Upper lobe of left lung (tissue), 4 donors: ENCODE results near the gene LIN7B.
A peak's percentile ranks its signal among the peaks of the same experiment; 100 is the strongest.

ENCODE experiments used
- CTCF ChIP-seq, 6 experiments: fragments of 450-650 bp in 4 of 6; fragments of 200-600 bp in 2 of 6; sonication (generic) in 2 of 6; IDR thresholded peaks; one replicate each; pipeline ENCODE4 v1.5.1; 2016 to 2019; ENCODE audit warnings: antibody characterized with exemption in 6 of 6
- POLR2A ChIP-seq, 4 donors: fragments of 450-650 bp; IDR thresholded peaks; one replicate each; pipeline ENCODE4 v1.5.1; 2016 to 2017; ENCODE audit warnings: antibody characterized with exemption in 4 of 4, mild to moderate bottlenecking in 2 of 4
- POLR2AphosphoS5 ChIP-seq, 2 donors: sonication (generic); formaldehyde crosslinking; IDR thresholded peaks; one replicate each; pipeline ENCODE4 v1.5.1; 2017; ENCODE audit warnings: antibody characterized with exemption in 2 of 2

- TF ChIP-seq CTCF (IDR thresholded peaks at IDR 0.05) = peak in 5 of 6 experiments; percentile 18 to 75 (median 53)
- peak; percentile 66 to 77 for TF ChIP-seq POLR2AphosphoS5 (IDR thresholded peaks at IDR 0.05)
- TF ChIP-seq POLR2A (IDR thresholded peaks at IDR 0.05) = peak in 3 of 4 donors; percentile 33 to 70 (median 64)
Measured at GRCh38 chr19:49118565-49119410, 4.6 kb downstream of the LIN7B start, which contains the start of gene C19orf73.
